Heart left ventricle (tissue), 16 donors: ENCODE data around the gene ANKZF1. TPM values are rescaled to one million over a fixed set of nuclear protein-coding genes. Genes with fewer than 3 reads are reported as not detected.

Experiments
- ATAC-seq, 4 donors: fragments of 200-7000 bp; cut with Tn5 transposase; one replicate each; pipeline ENCODE4 v1.9.1; 2020 to 2022; ENCODE audit warnings: moderate library complexity in 4 of 4, mild to moderate bottlenecking in 3 of 4, moderate number of reproducible peaks in 1 of 4
- DNase-seq, 5 donors: peaks; one replicate each; pipeline ENCODE4 v3.0.0-alpha.2; 2020
- H3K27ac ChIP-seq, 12 donors: fragments of 200-600 bp; sonication (generic) in 4 of 12; one replicate each; pipeline versions ENCODE4 v1.5.0 to v1.8.0; 2016 to 2022; ENCODE audit warnings: mild to moderate bottlenecking in 2 of 12
- H3K27me3 ChIP-seq, 9 donors: fragments of 200-600 bp; sonication (generic) in 2 of 9; one replicate each; pipeline versions ENCODE4 v1.5.1 to v1.8.0; 2016 to 2022; ENCODE audit warnings: mild to moderate bottlenecking in 3 of 9
- H3K36me3 ChIP-seq, 9 donors: fragments of 200-600 bp; sonication (generic) in 2 of 9; one replicate each; pipeline versions ENCODE4 v1.5.0 to v1.8.0; 2018 to 2022; ENCODE audit warnings: mild to moderate bottlenecking in 2 of 9
- H3K4me1 ChIP-seq, 12 donors: fragments of 200-600 bp; sonication (generic) in 4 of 12; one replicate each; pipeline versions ENCODE4 v1.5.0 to v1.8.0; 2016 to 2022; ENCODE audit warnings: mild to moderate bottlenecking in 3 of 12
- H3K4me3 ChIP-seq, 12 donors: fragments of 200-600 bp; sonication (generic) in 4 of 12; one replicate each; pipeline versions ENCODE4 v1.5.0 to v1.8.0; 2017 to 2022; ENCODE audit warnings: mild to moderate bottlenecking in 9 of 12, moderate library complexity in 4 of 12
- H3K9me3 ChIP-seq, 12 donors: fragments of 200-600 bp; sonication (generic) in 4 of 12; one replicate each; pipeline versions ENCODE4 v1.5.0 to v1.8.0; 2016 to 2022; ENCODE audit warnings: mild to moderate bottlenecking in 1 of 12
- POLR2A ChIP-seq, 2 donors: fragments of 450-650 bp; IDR thresholded peaks; one replicate each; pipeline ENCODE4 v1.6.1; 2017; ENCODE audit warnings: antibody characterized with exemption in 2 of 2, mild to moderate bottlenecking in 2 of 2, moderate library complexity in 2 of 2
- WGBS, 4 donors: extraction: QIAGEN DNeasy Blood & Tissue Kit in 2 of 4; methylation state at CpG; one replicate each; pipeline versions ENCODE4 v1.1.5 to v1.1.7; 2013 to 2018; 5-methylcytosine and 5-hydroxymethylcytosine counted together
- intact Hi-C, 10 donors: fragments of 100-400 bp; cut with DNase I; formaldehyde crosslinking; loops; one replicate each; pipeline versions ENCODE4 v1.11.1 to v1.14.2; 2022
- polyA plus RNA-seq, 2 donors: library from polyadenylated mRNA; stranded (reverse); fragments of 200-250 nt; gene quantifications; one replicate each; pipeline ENCODE4 v1.2.3, GENCODE V29; 2013
- total RNA-seq, 9 donors: library from RNA; depleted of rRNA in 2 of 9; stranded (reverse); fragments of >200 nt in 2 of 9; fragmentation: NEBNext Ultra II Directional in 3 of 9; extraction: Animal tissue kit (Norgen Biotek cat#: 25700) in 3 of 9; gene quantifications; one replicate each; pipeline versions ENCODE4 v1.1.0 to v1.2.4, GENCODE V29; 2016 to 2023
- TF ChIP-seq, protein P1 (sequence below), 12 donors: fragments of 200-600 bp; sonication (generic) in 4 of 12; IDR thresholded peaks; one replicate each; pipeline versions ENCODE4 v1.5.0 to v1.8.0; 2018 to 2022; ENCODE audit warnings: antibody characterized with exemption in 12 of 12, mild to moderate bottlenecking in 5 of 12
- donor health status: ischemic (EF 13 %, LVEDD 7.1; RV severe dilation, severe dysfunction).
- donor health status: healthy with polysubstance abuse.
- donor health status: DM: no; HTN: yes; CAD: no.
- donor health status: DM: no; HTN: no; CAD: no.
- donor health status: ischemic (EF 25% LVEDD 6.9; RV normal size, moderate dysfunction).
- donor health status: ischemic (EF 25% LVEDD 5.7; RV mildly dilated, moderate dysfunction).
- donor health status: healthy.
- donor health status: DM: yes; HTN: yes; CAD: no.
- donor health status: ischemic (EF 35%, LVEDD 5.7; RV mildly dilated, moderate dysfunction).
- donor health status: nonischemic (EF 11% LVEDD 7.7; RV severe dilation, severe dysfunction).
- donor health status: DM: yes; HTN: yes; CAD: no.
- donor health status: PGD.
- donor health status: ischemic (EF 29% LVEDD 5.4; RV normal size, mild dysfunction).
- donor health status: nonischemic (EF 23%, LVEDD 6.1; RV moderate dilation, normal function).

The ANKZF1 gene
- total and polyA plus RNA-seq, 11 donors = 14.0 to 36.8 (median 26.3) TPM

- Histone ChIP-seq H3K27ac (peak overlapping the region in 1 of 12 donors; percentile 14), H3K4me1 (peaks cover 0 to 21% (median 9%) of the 10 kb centered on the region in 12 donors), H3K4me3 (no peak overlapping the region), H3K9me3 (no peaks in the 10 kb centered on the region), H3K36me3 (no peaks in the 10 kb centered on the region), H3K27me3 (no peaks in the 10 kb centered on the region)
- WGBS, 4 donors = 72 to 94% (median 91%) methylated on average over 5 of the region's 5 CpGs
- ATAC-seq = no peak
- DNase-seq = peak in 1 of 5 donors; percentile 4
- TF ChIP-seq POLR2A (IDR thresholded peaks at IDR 0.05) = no peak
- TF ChIP-seq, protein P1, sequence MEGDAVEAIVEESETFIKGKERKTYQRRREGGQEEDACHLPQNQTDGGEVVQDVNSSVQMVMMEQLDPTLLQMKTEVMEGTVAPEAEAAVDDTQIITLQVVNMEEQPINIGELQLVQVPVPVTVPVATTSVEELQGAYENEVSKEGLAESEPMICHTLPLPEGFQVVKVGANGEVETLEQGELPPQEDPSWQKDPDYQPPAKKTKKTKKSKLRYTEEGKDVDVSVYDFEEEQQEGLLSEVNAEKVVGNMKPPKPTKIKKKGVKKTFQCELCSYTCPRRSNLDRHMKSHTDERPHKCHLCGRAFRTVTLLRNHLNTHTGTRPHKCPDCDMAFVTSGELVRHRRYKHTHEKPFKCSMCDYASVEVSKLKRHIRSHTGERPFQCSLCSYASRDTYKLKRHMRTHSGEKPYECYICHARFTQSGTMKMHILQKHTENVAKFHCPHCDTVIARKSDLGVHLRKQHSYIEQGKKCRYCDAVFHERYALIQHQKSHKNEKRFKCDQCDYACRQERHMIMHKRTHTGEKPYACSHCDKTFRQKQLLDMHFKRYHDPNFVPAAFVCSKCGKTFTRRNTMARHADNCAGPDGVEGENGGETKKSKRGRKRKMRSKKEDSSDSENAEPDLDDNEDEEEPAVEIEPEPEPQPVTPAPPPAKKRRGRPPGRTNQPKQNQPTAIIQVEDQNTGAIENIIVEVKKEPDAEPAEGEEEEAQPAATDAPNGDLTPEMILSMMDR (IDR thresholded peaks at IDR 0.05) = no peak
- intact Hi-C loops = no loop called here
Observed at GRCh38 chr2:219270055-219270372, 40.4 kb downstream of the ANKZF1 start.

- TF ChIP-seq, protein P1 (IDR thresholded peaks at IDR 0.05) = no peak
- no peak for TF ChIP-seq POLR2A (IDR thresholded peaks at IDR 0.05)
- Histone ChIP-seq H3K4me1 (peaks cover 0 to 21% (median 9%) of the 10 kb centered on the region in 12 donors), H3K27ac (no peak overlapping the region), H3K9me3 (no peaks in the 10 kb centered on the region), H3K36me3 (no peaks in the 10 kb centered on the region), H3K27me3 (no peaks in the 10 kb centered on the region), H3K4me3 (no peak overlapping the region)
- intact Hi-C loops = no loop called here
- DNase-seq = peak in 1 of 5 donors; percentile 5
- 70 to 77% (median 72%) methylated on average over 2 of the region's 2 CpGs for WGBS, 4 donors
- ATAC-seq = no peak
Observed at GRCh38 chr2:219271021-219271420, 41.4 kb downstream of the ANKZF1 start.

GRCh38 chr2:219272356-219272755 is 42.8 kb downstream of the ANKZF1 start:
- no peak for TF ChIP-seq POLR2A (IDR thresholded peaks at IDR 0.05)
- TF ChIP-seq, protein P1 (IDR thresholded peaks at IDR 0.05) = no peak
- ATAC-seq (no peak), DNase-seq (peak in 1 of 5 donors; percentile 3)
- WGBS, 4 donors = 82 to 90% (median 86%) methylated on average over 4 of the region's 4 CpGs
- H3K27me3 ChIP-seq = no peaks in the 10 kb centered on the region
- H3K9me3 ChIP-seq = no peaks in the 10 kb centered on the region
- H3K27ac ChIP-seq = no peak overlapping the region
- H3K36me3 ChIP-seq = no peaks in the 10 kb centered on the region
- peaks cover 0 to 21% (median 9%) of the 10 kb centered on the region in 12 donors for H3K4me1 ChIP-seq
- intact Hi-C loops = no loop called here
- H3K4me3 ChIP-seq = no peak overlapping the region

- H3K4me3 ChIP-seq = no peak overlapping the region
- H3K36me3 ChIP-seq = no peaks in the 10 kb centered on the region
- DNase-seq (peak in 1 of 5 donors; percentile 39), ATAC-seq (peak in 1 of 4 donors; percentile 42)
- H3K9me3 ChIP-seq = no peaks in the 10 kb centered on the region
- WGBS, 4 donors = 61 to 79% (median 62%) methylated on average over 2 of the region's 2 CpGs
- peak overlapping the region in 4 of 12 donors; percentile 79 to 98 (median 90) for H3K27ac ChIP-seq
- peaks cover 2 to 27% (median 13%) of the 10 kb centered on the region in 12 donors for H3K4me1 ChIP-seq
- intact Hi-C loops = no loop called here
- TF ChIP-seq POLR2A (IDR thresholded peaks at IDR 0.05) = no peak
- TF ChIP-seq, protein P1 (IDR thresholded peaks at IDR 0.05) = no peak
- no peaks in the 10 kb centered on the region for H3K27me3 ChIP-seq
Observed at GRCh38 chr2:219272995-219273394, 43.4 kb downstream of the ANKZF1 start.
